ENCODE data around the gene MAP3K12. TPM values are rescaled to one million over a fixed set of nuclear protein-coding genes. Genes with fewer than 3 reads are reported as not detected.

Gene MAP3K12
- total and polyA plus RNA-seq, 2 experiments from 2014 or later, result 10.0 to 16.0 TPM

- Histone ChIP-seq H3K27me3 (no peaks in the 10 kb centered on the region), H3K9me3 (ENCODE audit: low read depth) (no peaks in the 10 kb centered on the region), H4K20me1 (ENCODE audit: insufficient read depth, poor library complexity, severe bottlenecking) (peaks cover 91% of the 10 kb centered on the region), H3K4me3 (no peak overlapping the region), H3K4me1 (ENCODE audit: insufficient read depth) (peaks cover 10% of the 10 kb centered on the region), H3K9me2 (replicated peaks; ENCODE audit: insufficient read depth) (no peaks in the 10 kb centered on the region), H2AFZ (no peak overlapping the region), H3K27ac (peak overlapping the region; percentile 57), H3K79me2 (peaks cover 89% of the 10 kb centered on the region), H3K4me2 (peak overlapping the region; percentile 5), H3K36me3 (replicated peaks; ENCODE audit: insufficient read depth, low read depth) (peaks cover 8% of the 10 kb centered on the region)
- no peak for DNase-seq (ENCODE audit: low spot score)
- TF ChIP-seq, protein P1, sequence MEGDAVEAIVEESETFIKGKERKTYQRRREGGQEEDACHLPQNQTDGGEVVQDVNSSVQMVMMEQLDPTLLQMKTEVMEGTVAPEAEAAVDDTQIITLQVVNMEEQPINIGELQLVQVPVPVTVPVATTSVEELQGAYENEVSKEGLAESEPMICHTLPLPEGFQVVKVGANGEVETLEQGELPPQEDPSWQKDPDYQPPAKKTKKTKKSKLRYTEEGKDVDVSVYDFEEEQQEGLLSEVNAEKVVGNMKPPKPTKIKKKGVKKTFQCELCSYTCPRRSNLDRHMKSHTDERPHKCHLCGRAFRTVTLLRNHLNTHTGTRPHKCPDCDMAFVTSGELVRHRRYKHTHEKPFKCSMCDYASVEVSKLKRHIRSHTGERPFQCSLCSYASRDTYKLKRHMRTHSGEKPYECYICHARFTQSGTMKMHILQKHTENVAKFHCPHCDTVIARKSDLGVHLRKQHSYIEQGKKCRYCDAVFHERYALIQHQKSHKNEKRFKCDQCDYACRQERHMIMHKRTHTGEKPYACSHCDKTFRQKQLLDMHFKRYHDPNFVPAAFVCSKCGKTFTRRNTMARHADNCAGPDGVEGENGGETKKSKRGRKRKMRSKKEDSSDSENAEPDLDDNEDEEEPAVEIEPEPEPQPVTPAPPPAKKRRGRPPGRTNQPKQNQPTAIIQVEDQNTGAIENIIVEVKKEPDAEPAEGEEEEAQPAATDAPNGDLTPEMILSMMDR (IDR thresholded peaks at IDR 0.05; ENCODE audit: poor library complexity), result no peak
- no peak for TF ChIP-seq EZH2phosphoT487 (IDR thresholded peaks at IDR 0.05; ENCODE audit: low read depth, severe bottlenecking, unreplicated experiment)
- no peak for TF ChIP-seq EZH2 (IDR thresholded peaks at IDR 0.05; ENCODE audit: borderline replicate concordance)
- WGBS (ENCODE audit: low lambda C conversion rate, missing lambda C conversion rate), result 86% methylated on average over 2 of the region's 2 CpGs
Observed at GRCh38 chr12:53474077-53474476, 25.2 kb downstream of the MAP3K12 start.

DNA sequence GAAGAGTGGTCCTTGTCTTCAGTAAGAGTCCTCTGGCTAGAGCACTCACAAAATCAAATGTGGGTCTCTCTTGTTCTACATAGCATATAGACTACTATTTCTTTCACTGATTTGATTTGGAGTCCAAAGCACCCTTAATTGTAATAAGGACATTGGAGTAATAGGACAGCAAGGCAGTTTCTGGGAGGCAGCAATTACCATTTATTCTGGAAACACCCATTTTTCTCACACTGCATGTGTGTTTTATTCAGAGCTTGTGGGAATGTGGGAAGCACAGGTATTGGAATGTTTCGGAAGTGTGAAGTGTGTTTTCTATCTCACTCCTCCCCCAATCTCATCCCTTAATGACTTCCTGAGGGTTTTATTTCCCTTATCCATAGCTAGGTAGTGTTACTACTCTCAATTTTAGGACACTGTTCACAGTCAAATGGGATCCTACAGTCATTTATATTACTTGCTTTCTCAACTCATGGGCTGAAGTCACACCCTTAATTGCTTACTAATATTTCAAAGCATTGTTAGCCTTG is 27.1 kb downstream of the MAP3K12 start:
- Histone ChIP-seq H3K36me3 (replicated peaks; ENCODE audit: insufficient read depth, low read depth) (peaks cover 8% of the 10 kb centered on the region), H3K9me2 (replicated peaks; ENCODE audit: insufficient read depth) (no peaks in the 10 kb centered on the region), H3K4me2 (no peak overlapping the region), H3K27me3 (no peaks in the 10 kb centered on the region), H3K9me3 (ENCODE audit: low read depth) (no peaks in the 10 kb centered on the region), H3K4me3 (no peak overlapping the region), H3K79me2 (peaks cover 97% of the 10 kb centered on the region), H3K27ac (no peak overlapping the region), H4K20me1 (ENCODE audit: insufficient read depth, poor library complexity, severe bottlenecking) (peaks cover 83% of the 10 kb centered on the region), H3K4me1 (ENCODE audit: insufficient read depth) (peaks cover 10% of the 10 kb centered on the region), H2AFZ (no peak overlapping the region)
- DNase-seq (ENCODE audit: low spot score), result no peak
- no peak for TF ChIP-seq EZH2 (IDR thresholded peaks at IDR 0.05; ENCODE audit: borderline replicate concordance)
- TF ChIP-seq EZH2phosphoT487 (IDR thresholded peaks at IDR 0.05; ENCODE audit: low read depth, severe bottlenecking, unreplicated experiment), result no peak
- TF ChIP-seq, protein P1 (IDR thresholded peaks at IDR 0.05; ENCODE audit: poor library complexity), result no peak
- WGBS (ENCODE audit: low lambda C conversion rate, missing lambda C conversion rate), result 72% methylated on average over 1 of the region's 1 CpG

- TF ChIP-seq EZH2 (IDR thresholded peaks at IDR 0.05; ENCODE audit: borderline replicate concordance) (no peak), EZH2phosphoT487 (IDR thresholded peaks at IDR 0.05; ENCODE audit: low read depth, severe bottlenecking, unreplicated experiment) (no peak)
- TF ChIP-seq, protein P1 (IDR thresholded peaks at IDR 0.05; ENCODE audit: poor library complexity), result no peak
- Histone ChIP-seq H3K9me3 (ENCODE audit: low read depth) (no peaks in the 10 kb centered on the region), H3K27ac (no peak overlapping the region), H3K36me3 (replicated peaks; ENCODE audit: insufficient read depth, low read depth) (no peaks in the 10 kb centered on the region), H3K4me2 (no peak overlapping the region), H3K4me3 (no peak overlapping the region), H3K4me1 (ENCODE audit: insufficient read depth) (no peaks in the 10 kb centered on the region), H3K9me2 (replicated peaks; ENCODE audit: insufficient read depth) (no peaks in the 10 kb centered on the region), H3K27me3 (no peaks in the 10 kb centered on the region), H2AFZ (no peak overlapping the region), H3K79me2 (peaks cover 97% of the 10 kb centered on the region), H4K20me1 (ENCODE audit: insufficient read depth, poor library complexity, severe bottlenecking) (peaks cover 83% of the 10 kb centered on the region)
- DNase-seq (ENCODE audit: low spot score), result no peak
- 92% methylated on average over 1 of the region's 1 CpG for WGBS (ENCODE audit: low lambda C conversion rate, missing lambda C conversion rate)
Observed at GRCh38 chr12:53468282-53468681, 31.0 kb downstream of the MAP3K12 start.

Measured in hepatocyte (in vitro differentiated cells).